ENCODE results near the gene ACVR1C.
A peak's percentile ranks its signal among the peaks of the same experiment; 100 is the strongest.
"Not testable (repeated sequence)": the region's sequence is repeated elsewhere in the genome, so short reads cannot be mapped to it uniquely, and the experiment has no call there.

Gene ACVR1C

DNA sequence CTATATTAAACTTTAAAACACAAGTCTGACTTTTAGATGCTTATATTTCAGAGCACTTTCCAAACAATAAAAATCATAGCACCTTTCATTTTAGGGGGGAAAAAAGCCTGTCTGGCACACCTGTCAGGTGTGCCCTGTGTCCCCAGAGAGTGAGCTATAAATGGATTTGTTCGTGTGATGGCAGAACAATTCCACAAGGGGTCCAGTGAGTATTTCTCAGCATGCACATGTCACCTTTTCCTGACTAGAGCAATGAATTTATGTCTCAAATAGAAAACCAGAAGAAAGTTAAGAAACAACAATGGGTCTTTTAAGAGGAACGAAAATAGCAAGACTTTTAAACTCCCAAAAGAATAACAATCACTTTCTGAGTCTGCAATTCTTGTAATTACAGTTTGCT, 55.9 kb downstream of the ACVR1C start:
- peak in 1 of 2 experiments; percentile 32 for DNase-seq

GRCh38 chr2:157566623-157567022, 62.0 kb downstream of the ACVR1C start:
- not testable (repeated sequence) for DNase-seq

DNA sequence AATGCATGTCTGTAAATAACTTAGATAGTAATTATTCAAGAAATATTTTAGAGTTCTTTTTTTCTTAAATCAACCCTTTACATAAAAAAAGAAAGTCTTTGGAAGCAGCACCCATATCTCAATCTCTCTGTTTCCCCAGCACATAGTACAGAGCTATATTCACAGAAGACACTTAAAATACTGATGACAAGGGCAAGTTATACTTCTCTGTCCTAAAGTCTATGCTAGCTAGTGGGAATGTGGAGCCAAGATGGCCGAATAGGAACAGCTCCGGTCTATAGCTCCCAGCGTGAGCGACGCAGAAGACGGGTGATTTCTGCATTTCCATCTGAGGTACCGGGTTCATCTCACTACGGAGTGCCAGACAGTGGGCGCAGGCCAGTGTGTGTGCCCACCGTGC, 62.6 kb downstream of the ACVR1C start:
- DNase-seq: not testable (repeated sequence)

GRCh38 chr2:157565550-157565949, 63.1 kb downstream of the ACVR1C start:
- peak; percentile 38 to 51 for DNase-seq

GRCh38 chr2:157559890-157560289, 68.8 kb downstream of the ACVR1C start:
- no peak for DNase-seq

- no peak for DNase-seq
These were observed 69.2 kb downstream of the ACVR1C start for GRCh38 chr2:157559461-157559860.

DNA sequence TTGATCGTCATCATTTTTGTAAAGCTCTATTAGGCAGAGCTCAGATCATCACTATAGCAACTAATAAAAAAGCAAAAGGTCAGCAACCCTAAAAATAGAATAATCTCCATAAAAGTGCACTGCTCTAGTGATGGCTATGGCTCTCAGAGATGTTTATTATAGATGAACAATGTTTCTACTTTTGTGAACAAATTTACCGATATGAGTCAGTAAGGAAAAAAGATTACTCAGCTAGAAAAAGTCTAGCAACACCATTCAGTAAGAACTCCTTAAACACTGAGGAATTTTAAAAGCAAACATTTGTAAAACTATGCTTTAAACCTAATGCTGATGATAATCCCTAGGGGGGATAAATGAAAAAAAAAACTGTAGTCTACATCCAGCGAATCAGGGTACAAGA, 69.6 kb downstream of the ACVR1C start:
- DNase-seq: no peak

DNA sequence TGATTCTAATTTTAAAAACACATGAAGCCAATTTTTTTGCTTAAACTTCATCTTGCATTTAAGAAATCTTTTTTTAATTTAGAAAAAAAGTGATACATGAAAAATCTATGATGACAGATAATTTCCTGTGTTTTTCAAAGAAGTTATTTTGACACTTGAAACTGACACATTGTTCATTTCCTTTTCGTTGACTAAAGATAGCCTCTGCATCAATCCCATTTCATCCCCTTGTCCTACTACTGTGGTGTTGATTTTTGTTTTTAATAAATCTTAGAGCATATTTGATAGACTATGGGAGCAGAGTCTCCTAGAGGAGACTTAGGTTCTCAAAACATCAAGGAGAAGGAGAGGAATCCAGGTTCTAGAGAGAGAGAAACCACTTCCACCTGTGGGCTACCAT, 70.9 kb downstream of the ACVR1C start:
- no peak for DNase-seq

DNA sequence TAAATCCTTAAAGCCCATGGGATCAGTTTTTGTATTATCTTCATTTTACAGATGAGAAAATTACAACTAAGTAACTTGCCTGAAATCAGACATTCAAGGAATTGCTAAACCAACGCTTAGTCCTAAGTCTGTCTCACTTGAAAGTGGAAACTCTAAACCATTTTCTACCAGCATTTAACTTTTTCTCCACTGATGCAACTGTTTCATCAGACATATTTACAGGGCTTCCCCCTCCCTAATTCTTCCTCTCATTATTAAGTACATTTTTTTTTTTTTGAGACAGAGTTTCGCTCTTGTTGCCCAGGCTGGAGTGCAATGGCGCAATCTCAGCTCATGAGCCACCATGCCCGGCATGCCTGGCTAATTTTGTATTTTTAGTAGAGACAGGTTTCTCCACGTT, 88.6 kb downstream of the ACVR1C start:
- no peak for DNase-seq

GRCh38 chr2:157538064-157538463, 90.6 kb downstream of the ACVR1C start:
- peak in 1 of 2 experiments; percentile 10 for DNase-seq

- DNase-seq: no peak
These were observed 91.8 kb downstream of the ACVR1C start for GRCh38 chr2:157536815-157537214.

- DNase-seq: no peak
These were observed 99.5 kb downstream of the ACVR1C start for GRCh38 chr2:157528963-157529751.

- DNase-seq: no peak
These were observed 102.6 kb downstream of the ACVR1C start for GRCh38 chr2:157526070-157526469.

- DNase-seq: no peak
These were observed 105.1 kb downstream of the ACVR1C start for GRCh38 chr2:157523270-157524247.

- DNase-seq: not testable (repeated sequence)
These were observed 113.7 kb downstream of the ACVR1C start for GRCh38 chr2:157514966-157515365.

DNA sequence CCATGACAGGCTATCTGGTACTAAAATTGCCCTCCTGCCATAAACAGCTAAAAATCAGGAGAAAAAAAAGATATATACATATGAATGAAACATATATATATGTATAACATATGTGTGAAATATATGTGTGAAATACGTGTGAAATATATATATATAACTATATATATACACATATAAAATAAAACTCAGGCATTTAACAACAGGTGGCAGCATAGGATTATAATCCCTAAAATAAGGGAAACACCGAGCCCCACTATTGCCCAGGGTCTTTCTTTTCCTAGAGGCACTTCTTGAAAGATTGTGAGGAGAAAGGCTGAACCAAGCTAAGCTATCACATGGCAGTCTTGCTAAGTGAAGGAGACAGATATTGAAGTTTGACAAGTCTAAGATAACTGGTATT, 118.9 kb downstream of the ACVR1C start:
- peak in 1 of 2 experiments; percentile 31 for DNase-seq

DNA sequence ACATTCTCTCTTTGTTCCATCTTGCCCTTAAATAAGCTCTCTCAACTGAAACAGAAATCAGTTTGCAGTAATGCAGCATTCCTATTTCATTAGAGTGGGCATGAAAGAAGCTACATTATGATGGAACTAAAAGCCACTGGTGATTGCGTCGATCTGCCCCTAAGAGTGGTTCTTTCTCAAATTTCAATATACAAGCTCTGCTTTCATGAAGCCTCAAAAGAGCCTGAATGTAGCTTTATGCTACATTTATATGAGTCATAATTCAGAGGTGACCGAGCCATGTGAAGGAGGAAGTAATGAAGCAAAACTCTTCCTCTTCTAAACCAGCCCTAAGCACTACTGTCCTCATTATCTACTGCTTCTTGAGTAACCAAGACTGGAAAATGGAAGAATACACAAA, 120.0 kb downstream of the ACVR1C start:
- DNase-seq: no peak

DNA sequence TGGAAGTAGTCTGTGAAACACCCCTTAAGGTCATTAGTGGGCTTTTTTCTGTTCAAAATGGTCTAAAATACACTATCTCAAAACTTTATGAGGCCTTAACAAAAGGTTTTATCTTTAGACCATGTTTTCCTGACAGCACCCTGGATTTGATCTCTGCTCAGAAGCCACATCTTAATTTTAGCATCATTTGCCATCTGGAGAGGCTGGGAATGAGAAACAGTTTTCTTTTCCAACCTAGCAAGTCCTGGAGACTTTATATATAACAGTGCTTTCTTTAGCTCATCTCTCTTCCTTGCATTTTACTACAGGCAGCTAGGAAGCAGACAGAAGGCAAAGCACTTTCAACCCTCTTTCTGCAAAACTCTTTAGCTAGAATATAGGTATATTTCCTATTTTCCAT, 122.1 kb downstream of the ACVR1C start:
- no peak for DNase-seq

- DNase-seq: no peak
These were observed 124.0 kb downstream of the ACVR1C start for GRCh38 chr2:157504623-157505022.

- no peak for DNase-seq
These were observed 127.6 kb downstream of the ACVR1C start for GRCh38 chr2:157501026-157501425.

DNA sequence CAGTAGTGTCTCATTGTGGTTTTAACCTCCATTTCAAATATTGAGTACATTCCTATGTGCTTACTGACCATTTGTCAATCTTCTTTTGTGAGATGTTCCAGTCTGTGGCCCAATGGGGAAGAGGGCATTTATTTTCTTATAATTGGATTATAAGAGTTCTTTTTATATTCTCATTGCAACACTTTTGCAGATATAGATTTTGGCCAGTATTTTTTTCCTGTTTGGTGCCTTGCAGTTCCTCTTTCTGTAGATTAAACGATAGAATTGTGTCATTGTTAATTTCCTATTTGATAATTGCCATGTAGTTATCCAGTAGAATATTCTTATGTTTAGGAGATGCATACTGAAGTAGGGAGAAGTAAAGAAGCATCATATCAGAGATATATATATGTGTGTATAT, 128.3 kb downstream of the ACVR1C start:
- no peak for DNase-seq

DNA sequence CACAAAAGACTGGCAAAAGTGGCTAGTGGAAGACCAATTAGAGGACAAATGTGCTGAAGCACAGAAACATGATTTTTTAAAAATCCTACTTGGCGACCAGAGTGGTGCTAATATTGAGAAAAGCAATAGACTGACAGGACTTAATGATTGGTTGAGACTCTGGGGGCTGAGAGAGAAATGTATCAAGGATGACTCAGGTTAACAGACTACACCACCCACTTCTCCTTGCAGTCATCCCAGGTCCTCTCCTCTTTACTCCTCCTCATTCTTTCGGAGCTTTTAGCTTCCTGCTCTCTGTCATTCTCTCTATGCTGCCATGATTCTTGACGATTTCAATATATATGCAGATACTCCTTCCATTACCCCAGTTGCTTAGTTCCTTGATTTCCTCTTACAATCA, 130.2 kb downstream of the ACVR1C start:
- no peak for DNase-seq

DNA sequence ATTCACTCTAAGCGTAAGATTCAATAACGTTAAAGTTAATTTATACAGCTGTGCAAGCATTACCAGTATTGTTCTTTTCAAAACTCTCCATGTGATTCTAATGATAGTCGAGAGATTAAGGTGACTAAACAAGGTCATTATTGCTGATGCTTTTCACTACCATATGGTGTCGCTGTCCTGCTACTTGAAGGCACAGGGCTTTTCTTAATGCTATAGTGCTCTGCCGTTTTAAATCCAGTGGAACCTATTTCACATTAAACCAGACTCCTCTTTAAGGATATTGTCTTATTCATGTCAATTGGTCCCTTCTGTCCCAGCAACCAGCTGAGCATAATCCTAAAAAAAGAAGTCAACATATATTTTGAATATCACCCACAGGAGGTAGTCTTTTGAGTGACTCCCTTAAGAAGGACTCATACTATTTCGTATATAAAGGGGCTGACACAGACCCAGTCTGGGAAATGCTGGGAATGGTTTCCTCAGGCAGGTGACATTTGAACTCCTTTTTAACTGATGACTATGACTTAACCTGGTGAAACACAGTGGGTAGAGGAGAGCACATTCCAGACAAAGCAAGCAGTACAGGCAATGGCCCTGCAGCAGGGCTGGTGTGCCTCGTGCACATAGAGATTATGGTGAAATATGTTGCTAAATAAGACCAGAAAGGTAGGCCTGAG, 130.9 kb downstream of the ACVR1C start:
- peak; percentile 12 to 71 for DNase-seq

Measured in NCI-H526 (cell line).